Measurements from ENCODE around the gene KPNA2. TPM values are rescaled to one million over a fixed set of nuclear protein-coding genes. Genes with fewer than 3 reads are reported as not detected.

The KPNA2 gene
- 59.1 and 68.4 TPM in 2 replicates for total RNA-seq

GRCh38 chr17:68035523-68036303 lies at the start of gene KPNA2:
TSS of gene KPNA2 (plus strand) at chr17:68035735. CDS start at chr17:68037133, 1,398 bp downstream.

GRCh38 chr17:67996301-67997171 lies 39.0 kb upstream of the KPNA2 start, which contains the start of gene C17orf58:
TSS of gene C17orf58 (minus strand) at chr17:67996469. CDS start at chr17:67996198, 271 bp downstream.

Other genes with a start within 250 kb of the KPNA2 start
- 40.8 and 64.4 TPM in 2 replicates for gene BPTF, start 210.2 kb upstream of the KPNA2 start, total RNA-seq
- gene C17orf58, start 39.3 kb upstream of the KPNA2 start, total RNA-seq, result 11.7 and 12.8 TPM in 2 replicates
- 75.1 and 77.7 TPM in 2 replicates for gene AMZ2, start 212.3 kb downstream of the KPNA2 start, total RNA-seq

All from hair follicle dermal papilla cell (primary cell).